Measurements from ENCODE around the gene GNA15.

GRCh38 chr19:3121821-3122511 lies 13.9 kb upstream of the GNA15 start:
- TF ChIP-seq POLR2A (IDR thresholded peaks at IDR 0.05; ENCODE audit: low read length) (no peak), GATA1 (IDR thresholded peaks at IDR 0.05; ENCODE audit: low read depth, low read length) (no peak)

Data from erythroblast (primary cell).